H9 (cell line): ENCODE results near the gene L3MBTL4. TPM values are rescaled to one million over a fixed set of nuclear protein-coding genes. Genes with fewer than 3 reads are reported as not detected.

ENCODE experiments used
- DNase-seq: peaks from one replicate; pipeline ENCODE4 v3.0.0-alpha.2; 2017
- H2AFZ ChIP-seq: one replicate; pipeline ENCODE4 v1.6.1; 2013; ENCODE audit warnings: mild to moderate bottlenecking, low read length, control low read depth, moderate library complexity
- H2AK5ac ChIP-seq: 2 replicates; pipeline ENCODE4 v1.6.1; 2013; ENCODE audit warnings: low read length, control low read depth, mixed read lengths; ENCODE audit not compliant: insufficient read length
- H2BK120ac ChIP-seq: one replicate; pipeline ENCODE4 v1.6.1; 2013; ENCODE audit warnings: low read depth, mild to moderate bottlenecking, low read length, control low read depth, inconsistent platforms; ENCODE audit not compliant: poor library complexity, severe bottlenecking
- H2BK12ac ChIP-seq: 2 replicates; pipeline ENCODE4 v1.6.1; 2013; ENCODE audit warnings: low read length, control low read depth, mixed read lengths, low read depth; ENCODE audit not compliant: insufficient read length
- H2BK15ac ChIP-seq: 2 replicates; pipeline ENCODE4 v1.6.1; 2013; ENCODE audit warnings: low read depth, low read length, control low read depth
- H2BK20ac ChIP-seq: one replicate; pipeline ENCODE4 v1.6.1; 2013; ENCODE audit warnings: low read depth, mild to moderate bottlenecking, low read length, control low read depth, inconsistent platforms; ENCODE audit not compliant: poor library complexity, severe bottlenecking
- H2BK5ac ChIP-seq: 2 replicates; pipeline ENCODE4 v1.6.1; 2013; ENCODE audit warnings: low read length, control low read depth, mixed read lengths; ENCODE audit not compliant: insufficient read length
- H3K14ac ChIP-seq: 2 replicates; pipeline ENCODE4 v1.6.1; 2013; ENCODE audit warnings: low read length, control low read depth; ENCODE audit not compliant: insufficient read depth
- H3K18ac ChIP-seq: 2 replicates; pipeline ENCODE4 v1.6.1; 2013; ENCODE audit warnings: low read depth, mild to moderate bottlenecking, mixed read lengths, low read length, control low read depth; ENCODE audit not compliant: insufficient read length
- H3K23ac ChIP-seq: 2 replicates; pipeline ENCODE4 v1.6.1; 2013; ENCODE audit warnings: low read length, control low read depth, mixed read lengths, low read depth; ENCODE audit not compliant: insufficient read length
- H3K23me2 ChIP-seq: 2 replicates; pipeline ENCODE4 v1.6.1; 2013; ENCODE audit warnings: low read depth, mild to moderate bottlenecking, mixed read lengths, low read length, control low read depth; ENCODE audit not compliant: insufficient read length, poor library complexity, severe bottlenecking
- H3K27ac ChIP-seq: 2 replicates; pipeline ENCODE4 v1.5.1; 2013; ENCODE audit warnings: low read length, control low read depth, mixed read lengths, low read depth; ENCODE audit not compliant: insufficient read length
- H3K27me3 ChIP-seq: 2 replicates; pipeline ENCODE4 v1.6.1; 2013; ENCODE audit warnings: low read length, control low read depth, inconsistent platforms; ENCODE audit not compliant: insufficient read depth
- H3K4ac ChIP-seq: 2 replicates; pipeline ENCODE4 v1.6.1; 2013; ENCODE audit warnings: low read depth, mild to moderate bottlenecking, control low read depth, inconsistent platforms, low read length, moderate library complexity
- H3K4me1 ChIP-seq: 2 replicates; pipeline ENCODE4 v1.6.1; 2013; ENCODE audit warnings: low read length, control low read depth, inconsistent platforms; ENCODE audit not compliant: insufficient read depth
- H3K4me2 ChIP-seq: 2 replicates; pipeline ENCODE4 v1.6.1; 2013; ENCODE audit warnings: low read length, control low read depth, mixed read lengths; ENCODE audit not compliant: insufficient read length, insufficient read depth
- H3K56ac ChIP-seq: 2 replicates; pipeline ENCODE4 v1.6.1; 2013; ENCODE audit warnings: low read depth, mild to moderate bottlenecking, mixed read lengths, low read length, control low read depth; ENCODE audit not compliant: insufficient read length
- H3K79me1 ChIP-seq: 2 replicates; pipeline ENCODE4 v1.6.1; 2013; ENCODE audit warnings: low read depth, mild to moderate bottlenecking, moderate library complexity, low read length, control low read depth, inconsistent platforms; ENCODE audit not compliant: insufficient read depth, poor library complexity, severe bottlenecking
- H3K79me2 ChIP-seq: 2 replicates; pipeline ENCODE4 v1.6.1; 2013; ENCODE audit warnings: low read length, control low read depth, inconsistent platforms; ENCODE audit not compliant: insufficient read depth
- H3K9ac ChIP-seq: 2 replicates; pipeline ENCODE4 v1.6.1; 2013; ENCODE audit warnings: low read length, control low read depth, mixed read lengths; ENCODE audit not compliant: insufficient read length; ENCODE audit errors: extremely low read depth
- H3K9me3 ChIP-seq: one replicate; pipeline ENCODE4 v1.6.1; 2013; ENCODE audit warnings: low read depth, low read length, inconsistent platforms; ENCODE audit not compliant: control insufficient read depth
- H3T11ph ChIP-seq: one replicate; pipeline ENCODE4 v1.6.1; 2013; ENCODE audit warnings: mild to moderate bottlenecking, low read length, control low read depth, inconsistent platforms
- H4K20me1 ChIP-seq: one replicate; pipeline ENCODE4 v1.6.1; 2013; ENCODE audit not compliant: control insufficient read depth, insufficient read length, insufficient read depth
- H4K5ac ChIP-seq: 2 replicates; pipeline ENCODE4 v1.6.1; 2013; ENCODE audit warnings: low read depth, mild to moderate bottlenecking, mixed read lengths, low read length, control low read depth; ENCODE audit not compliant: insufficient read length
- H4K8ac ChIP-seq: replicated peaks from 2 replicates; pipeline ENCODE4 v1.6.1; 2013; ENCODE audit warnings: low read length, control low read depth, mixed read lengths, low read depth; ENCODE audit not compliant: insufficient read length
- H4K91ac ChIP-seq: 2 replicates; pipeline ENCODE4 v1.6.1; 2013; ENCODE audit warnings: low read depth, mild to moderate bottlenecking, moderate library complexity, mixed read lengths, low read length, control low read depth; ENCODE audit not compliant: insufficient read length
- H3K27ac Mint-ChIP-seq, 3 experiments: 2 replicates in 2 of 3; 3 replicates in 1 of 3; pipeline ENCODE4 v1.8.0; 2020 to 2021; ENCODE audit warnings: mixed read lengths in 3 of 3, mild to moderate bottlenecking in 1 of 3, moderate library complexity in 1 of 3
- H3K27me3 Mint-ChIP-seq: 2 replicates; pipeline ENCODE4 v1.8.0; 2021; ENCODE audit warnings: low read depth, mild to moderate bottlenecking, moderate library complexity, mixed read lengths
- H3K36me3 Mint-ChIP-seq, 3 experiments: 2 replicates in 2 of 3; 3 replicates in 1 of 3; pipeline ENCODE4 v1.8.0; 2020 to 2021; ENCODE audit warnings: low read depth in 3 of 3, mixed read lengths in 3 of 3; ENCODE audit not compliant: insufficient read depth in 1 of 3
- H3K4me1 Mint-ChIP-seq, 2 experiments: 2 replicates each; pipeline ENCODE4 v1.8.0; 2020; ENCODE audit warnings: mixed read lengths in 2 of 2
- H3K4me3 Mint-ChIP-seq, 2 experiments: 2 replicates in 1 of 2; 3 replicates in 1 of 2; pipeline ENCODE4 v1.8.0; 2020 to 2021; ENCODE audit warnings: mild to moderate bottlenecking in 2 of 2, mixed read lengths in 2 of 2, moderate library complexity in 1 of 2
- H3K9me3 Mint-ChIP-seq, 2 experiments: 2 replicates in 1 of 2; 3 replicates in 1 of 2; pipeline ENCODE4 v1.8.0; 2020; ENCODE audit warnings: mild to moderate bottlenecking in 2 of 2, mixed read lengths in 2 of 2, moderate library complexity in 1 of 2
- CTCF ChIP-seq: fragments of 200-600 bp; sonication (generic); conservative IDR thresholded peaks from 3 replicates; pipeline ENCODE4 v1.8.0; 2021; ENCODE audit warnings: antibody characterized with exemption, mild to moderate bottlenecking
- WGBS: extraction: QIAGEN DNeasy Blood & Tissue Kit; methylation state at CpG from one replicate; pipeline ENCODE4 v1.1.7; 2013; ENCODE audit warnings: missing lambda C conversion rate, low lambda C conversion rate, mixed read lengths; ENCODE audit not compliant: insufficient read length; ENCODE audit errors: extremely low coverage; 5-methylcytosine and 5-hydroxymethylcytosine counted together
- total RNA-seq: library from RNA; stranded (reverse); gene quantifications from 2 replicates; pipeline ENCODE4 v1.2.1, GENCODE V29; 2021

The L3MBTL4 gene
- total RNA-seq, 1 experiment from 2014 or later = 1.9 TPM

- H3K27ac ChIP-seq = no peak overlapping the region
- no peak overlapping the region for H2BK12ac ChIP-seq
- no peaks in the 10 kb centered on the region for H3K79me1 ChIP-seq
These were observed 134.4 kb downstream of the L3MBTL4 start for GRCh38 chr18:6280211-6280743.

More at GRCh38 chr18:6280211-6280743, 134.4 kb downstream of the L3MBTL4 start:
- H2AK5ac ChIP-seq = no peak overlapping the region
- H3K36me3 Mint-ChIP-seq = no peaks in the 10 kb centered on the region; a peak in 1 of 7 replicates
- no peaks in the 10 kb centered on the region for H4K20me1 ChIP-seq
- no peak overlapping the region for H3K4me2 ChIP-seq
- H3K27me3 Mint-ChIP-seq = no peaks in the 10 kb centered on the region
- no peaks in the 10 kb centered on the region; the same call in 1 of the 2 replicates for H3K4me1 ChIP-seq
- H3K27me3 ChIP-seq = no peaks in the 10 kb centered on the region
- no peak overlapping the region for H2AFZ ChIP-seq
- H2BK120ac ChIP-seq = no peak overlapping the region
- no CpG with 5 or more reads among the region's 2 CpGs for WGBS
- no peak overlapping the region for H3T11ph ChIP-seq
- no peak for TF ChIP-seq CTCF
- no peak overlapping the region for H3K4ac ChIP-seq
- no peak overlapping the region for H2BK15ac ChIP-seq
- no peaks in the 10 kb centered on the region for H3K9me3 Mint-ChIP-seq
- H3K14ac ChIP-seq = no peak overlapping the region
- H3K79me2 ChIP-seq = no peaks in the 10 kb centered on the region
- H3K18ac ChIP-seq = no peak overlapping the region
- H2BK20ac ChIP-seq = no peak overlapping the region
- no peak overlapping the region for H3K23ac ChIP-seq
- no peak overlapping the region for H4K8ac ChIP-seq
- no peaks in the 10 kb centered on the region for H3K9me3 ChIP-seq
- no peaks in the 10 kb centered on the region; a peak in 1 of 4 replicates for H3K4me1 Mint-ChIP-seq
- no peak overlapping the region for H4K5ac ChIP-seq
- no peak overlapping the region for H2BK5ac ChIP-seq
- no peak overlapping the region for H3K27ac Mint-ChIP-seq
- no peak overlapping the region for H3K9ac ChIP-seq
- no peak overlapping the region for H4K91ac ChIP-seq
- H3K23me2 ChIP-seq = no peaks in the 10 kb centered on the region
- DNase-seq = no peak
- H3K4me3 Mint-ChIP-seq = no peak overlapping the region
- no peak overlapping the region for H3K56ac ChIP-seq
